Measurements from ENCODE around the gene ARL5A.
"Not testable (repeated sequence)": the region's sequence is repeated elsewhere in the genome, so short reads cannot be mapped to it uniquely, and the experiment has no call there.

The ARL5A gene

GRCh38 chr2:151828143-151828889 lies at the start of gene ARL5A:
TSS of gene ARL5A (minus strand) at chr2:151828421. CDS start at chr2:151828176, 245 bp downstream.
- H3K27me3 Mint-ChIP-seq (ENCODE audit: low read depth), result no peaks in the 10 kb centered on the region

GRCh38 chr2:151875631-151876030 lies 47.4 kb upstream of the ARL5A start:
- not testable (repeated sequence) for H3K27ac Mint-ChIP-seq; H3K4me3 Mint-ChIP-seq; H3K36me3 Mint-ChIP-seq (ENCODE audit: low read depth); H3K27me3 Mint-ChIP-seq (ENCODE audit: low read depth); H3K9me3 Mint-ChIP-seq; H3K4me1 Mint-ChIP-seq (ENCODE audit: low read depth)

More at GRCh38 chr2:151828143-151828889, at the start of gene ARL5A:
- peaks cover 2% of the 10 kb centered on the region for H3K36me3 Mint-ChIP-seq (ENCODE audit: low read depth)
- H3K4me3 Mint-ChIP-seq, result peak within 1 kb of the TSS; percentile 93
- peak within 1 kb of the TSS; percentile 86 for H3K27ac Mint-ChIP-seq
- peaks cover 24% of the 10 kb centered on the region for H3K4me1 Mint-ChIP-seq (ENCODE audit: low read depth)
- H3K9me3 Mint-ChIP-seq, result no peaks in the 10 kb centered on the region

GRCh38 chr2:151872463-151872862 lies 44.2 kb upstream of the ARL5A start:
- Mint-ChIP-seq H3K36me3 (ENCODE audit: low read depth) (no peaks in the 10 kb centered on the region), H3K4me1 (ENCODE audit: low read depth) (no peaks in the 10 kb centered on the region), H3K4me3 (no peak overlapping the region), H3K9me3 (no peaks in the 10 kb centered on the region), H3K27ac (no peak overlapping the region), H3K27me3 (ENCODE audit: low read depth) (peaks cover 21% of the 10 kb centered on the region)

- Mint-ChIP-seq H3K4me3 (no peak overlapping the region), H3K27ac (no peak overlapping the region), H3K36me3 (ENCODE audit: low read depth) (no peaks in the 10 kb centered on the region), H3K27me3 (ENCODE audit: low read depth) (peaks cover 30% of the 10 kb centered on the region), H3K9me3 (no peaks in the 10 kb centered on the region), H3K4me1 (ENCODE audit: low read depth) (no peaks in the 10 kb centered on the region)
These were observed 41.1 kb upstream of the ARL5A start for GRCh38 chr2:151869291-151869690.

- Mint-ChIP-seq H3K4me1 (ENCODE audit: low read depth) (no peaks in the 10 kb centered on the region), H3K36me3 (ENCODE audit: low read depth) (no peaks in the 10 kb centered on the region), H3K27ac (no peak overlapping the region), H3K4me3 (no peak overlapping the region), H3K27me3 (ENCODE audit: low read depth) (peaks cover 12% of the 10 kb centered on the region), H3K9me3 (no peaks in the 10 kb centered on the region)
These were observed 34.5 kb upstream of the ARL5A start for GRCh38 chr2:151862700-151863099.

GRCh38 chr2:151861174-151861573 lies 33.0 kb upstream of the ARL5A start:
- H3K9me3 Mint-ChIP-seq, result no peaks in the 10 kb centered on the region
- H3K27me3 Mint-ChIP-seq (ENCODE audit: low read depth), result peaks cover 2% of the 10 kb centered on the region
- H3K4me1 Mint-ChIP-seq (ENCODE audit: low read depth), result no peaks in the 10 kb centered on the region
- H3K27ac Mint-ChIP-seq, result no peak overlapping the region
- H3K4me3 Mint-ChIP-seq, result no peak overlapping the region
- no peaks in the 10 kb centered on the region for H3K36me3 Mint-ChIP-seq (ENCODE audit: low read depth)

- H3K27me3 Mint-ChIP-seq (ENCODE audit: low read depth), result no peaks in the 10 kb centered on the region
- H3K27ac Mint-ChIP-seq, result no peak overlapping the region
- H3K36me3 Mint-ChIP-seq (ENCODE audit: low read depth), result no peaks in the 10 kb centered on the region
- no peaks in the 10 kb centered on the region for H3K9me3 Mint-ChIP-seq
- no peak overlapping the region for H3K4me3 Mint-ChIP-seq
- no peaks in the 10 kb centered on the region for H3K4me1 Mint-ChIP-seq (ENCODE audit: low read depth)
These were observed 32.5 kb upstream of the ARL5A start for GRCh38 chr2:151860613-151861146.

- H3K36me3 Mint-ChIP-seq (ENCODE audit: low read depth), result no peaks in the 10 kb centered on the region
- H3K9me3 Mint-ChIP-seq, result no peaks in the 10 kb centered on the region
- H3K4me1 Mint-ChIP-seq (ENCODE audit: low read depth), result no peaks in the 10 kb centered on the region
- H3K4me3 Mint-ChIP-seq, result no peak overlapping the region
- no peaks in the 10 kb centered on the region for H3K27me3 Mint-ChIP-seq (ENCODE audit: low read depth)
- H3K27ac Mint-ChIP-seq, result no peak overlapping the region
These were observed 32.0 kb upstream of the ARL5A start for GRCh38 chr2:151860210-151860609.

- Mint-ChIP-seq H3K9me3 (no peaks in the 10 kb centered on the region), H3K4me1 (ENCODE audit: low read depth) (peaks cover 3% of the 10 kb centered on the region), H3K27me3 (ENCODE audit: low read depth) (no peaks in the 10 kb centered on the region), H3K27ac (no peak overlapping the region), H3K36me3 (ENCODE audit: low read depth) (no peaks in the 10 kb centered on the region), H3K4me3 (no peak overlapping the region)
These were observed 29.4 kb upstream of the ARL5A start for GRCh38 chr2:151857650-151858049.

- Mint-ChIP-seq H3K27ac (no peak overlapping the region), H3K27me3 (ENCODE audit: low read depth) (no peaks in the 10 kb centered on the region), H3K4me1 (ENCODE audit: low read depth) (peaks cover 3% of the 10 kb centered on the region), H3K36me3 (ENCODE audit: low read depth) (no peaks in the 10 kb centered on the region), H3K9me3 (no peaks in the 10 kb centered on the region), H3K4me3 (no peak overlapping the region)
These were observed 26.9 kb upstream of the ARL5A start for GRCh38 chr2:151855111-151855510.

- H3K9me3 Mint-ChIP-seq, result no peaks in the 10 kb centered on the region
- no peak overlapping the region for H3K4me3 Mint-ChIP-seq
- H3K27me3 Mint-ChIP-seq (ENCODE audit: low read depth), result peaks cover 8% of the 10 kb centered on the region
- peaks cover 3% of the 10 kb centered on the region for H3K4me1 Mint-ChIP-seq (ENCODE audit: low read depth)
- H3K36me3 Mint-ChIP-seq (ENCODE audit: low read depth), result no peaks in the 10 kb centered on the region
- H3K27ac Mint-ChIP-seq, result no peak overlapping the region
These were observed 25.0 kb upstream of the ARL5A start for GRCh38 chr2:151853070-151853758.

- Mint-ChIP-seq H3K4me1 (ENCODE audit: low read depth) (peaks cover 3% of the 10 kb centered on the region), H3K9me3 (no peaks in the 10 kb centered on the region), H3K36me3 (ENCODE audit: low read depth) (no peaks in the 10 kb centered on the region), H3K4me3 (no peak overlapping the region), H3K27ac (no peak overlapping the region), H3K27me3 (ENCODE audit: low read depth) (peaks cover 12% of the 10 kb centered on the region)
These were observed 24.2 kb upstream of the ARL5A start for GRCh38 chr2:151852260-151853069.

GRCh38 chr2:151851761-151852160 lies 23.5 kb upstream of the ARL5A start:
- no peak overlapping the region for H3K4me3 Mint-ChIP-seq
- H3K27me3 Mint-ChIP-seq (ENCODE audit: low read depth), result peaks cover 12% of the 10 kb centered on the region
- H3K36me3 Mint-ChIP-seq (ENCODE audit: low read depth), result no peaks in the 10 kb centered on the region
- no peaks in the 10 kb centered on the region for H3K9me3 Mint-ChIP-seq
- no peak overlapping the region for H3K27ac Mint-ChIP-seq
- H3K4me1 Mint-ChIP-seq (ENCODE audit: low read depth), result peaks cover 3% of the 10 kb centered on the region

GRCh38 chr2:151849413-151850010 lies 21.3 kb upstream of the ARL5A start:
- Mint-ChIP-seq H3K36me3 (ENCODE audit: low read depth) (no peaks in the 10 kb centered on the region), H3K27ac (no peak overlapping the region), H3K4me1 (ENCODE audit: low read depth) (peaks cover 3% of the 10 kb centered on the region), H3K4me3 (no peak overlapping the region), H3K9me3 (no peaks in the 10 kb centered on the region), H3K27me3 (ENCODE audit: low read depth) (peaks cover 21% of the 10 kb centered on the region)

All from T-helper 1 cell treated with Interleukin-12 subunit alpha and Interleukin-12 subunit beta and Interleukin-4 antibody, amounts not matched to agents 30 μg/mL and 1 μg/mL, for 36 hours (primary cell).